ENCODE data around the gene HNF4A. TPM values are rescaled to one million over a fixed set of nuclear protein-coding genes. Genes with fewer than 3 reads are reported as not detected.

HNF4A gene
- total and polyA plus RNA-seq, 2 of the 13 experiments (the other 11 are each of a cell fraction or from before 2014, with no cell fraction given): 80.9 to 169 TPM

GRCh38 chr20:44433751-44434538 is 78.4 kb downstream of the HNF4A start (continued):
- TF ChIP-seq GRHL1 (CRISPR knock-in tag; conservative IDR thresholded peaks at IDR 0.05): no peak
- peak; percentile 72 for TF ChIP-seq ZNF547 (CRISPR knock-in tag; IDR thresholded peaks at IDR 0.05)
- no peak for TF ChIP-seq ZNF207 (IDR thresholded peaks at IDR 0.05; ENCODE audit: borderline replicate concordance)
- peak; percentile 67 for TF ChIP-seq ZBTB21 (CRISPR knock-in tag; IDR thresholded peaks at IDR 0.05)
- TF ChIP-seq GATAD1 (CRISPR knock-in tag; IDR thresholded peaks at IDR 0.05): peak; percentile 60; the same call in 1 of the 2 replicates
- no peak for TF ChIP-seq RNF2 (conservative IDR thresholded peaks at IDR 0.05; ENCODE audit: low read depth)
- TF ChIP-seq ARNTL (CRISPR knock-in tag; IDR thresholded peaks at IDR 0.05): peak; percentile 36; the same call in 1 of the 2 replicates
- peak; percentile 87 for TF ChIP-seq ZFX (CRISPR knock-in tag; IDR thresholded peaks at IDR 0.05; ENCODE audit: low read depth)
- no peak for TF ChIP-seq NONO (IDR thresholded peaks at IDR 0.05)
- no peak; the same call in 1 of the 2 replicates for TF ChIP-seq NONO (CRISPR knock-in tag; conservative IDR thresholded peaks at IDR 0.05)
- no peak for TF ChIP-seq HES4 (CRISPR knock-in tag; IDR thresholded peaks at IDR 0.05; ENCODE audit: borderline replicate concordance)
- TF ChIP-seq MEIS1 (CRISPR knock-in tag; IDR thresholded peaks at IDR 0.05; ENCODE audit: borderline replicate concordance): no peak; the same call in 1 of the 2 replicates
- TF ChIP-seq HDAC2 (CRISPR knock-in tag; IDR thresholded peaks at IDR 0.05): peak; percentile 56
- TF ChIP-seq ZNF713 (CRISPR knock-in tag; IDR thresholded peaks at IDR 0.05): 0 out of 2 replicates have a peak, but pooled peaks have one; percentile 23
- TF ChIP-seq MAFF (IDR thresholded peaks at IDR 0.05; ENCODE audit: low read depth, low read length): no peak
- no peak for TF ChIP-seq USF2 (IDR thresholded peaks at IDR 0.05; ENCODE audit: low read depth, low read length)
- no peak for TF ChIP-seq USF2 (CRISPR knock-in tag; IDR thresholded peaks at IDR 0.05; ENCODE audit: borderline replicate concordance)
- no peak for TF ChIP-seq ZNF251 (CRISPR knock-in tag; IDR thresholded peaks at IDR 0.05)
- no peak for TF ChIP-seq ZNF564 (CRISPR knock-in tag; IDR thresholded peaks at IDR 0.05)
- TF ChIP-seq KDM5A (IDR thresholded peaks at IDR 0.05; ENCODE audit: borderline replicate concordance, low read length): no peak
- TF ChIP-seq PPARG (CRISPR knock-in tag; conservative IDR thresholded peaks at IDR 0.05): no peak; the same call in 1 of the 2 replicates
- no peak; the same call in 1 of the 2 replicates for TF ChIP-seq ZNF264 (CRISPR knock-in tag; IDR thresholded peaks at IDR 0.05)
- TF ChIP-seq AHR (CRISPR knock-in tag; IDR thresholded peaks at IDR 0.05): no peak
- no peak for TF ChIP-seq ZNF513 (CRISPR knock-in tag; conservative IDR thresholded peaks at IDR 0.05)
- no peak for TF ChIP-seq HOXA7 (CRISPR knock-in tag; IDR thresholded peaks at IDR 0.05)
- TF ChIP-seq ZNF383 (CRISPR knock-in tag; IDR thresholded peaks at IDR 0.05; ENCODE audit: borderline replicate concordance): no peak
- TF ChIP-seq ZNF317 (CRISPR knock-in tag; IDR thresholded peaks at IDR 0.05): no peak
